GM21381 (cell line): ENCODE results near the gene NUBPL.

Experiments used
- ATAC-seq: cut with Tn5 transposase; IDR thresholded peaks from one replicate; pipeline ENCODE4 v1.9.1; 2021; ENCODE audit warnings: mild to moderate bottlenecking, moderate library complexity; ENCODE audit not compliant: unreplicated experiment

Gene NUBPL

GRCh38 chr14:31909977-31910376 is 348.8 kb downstream of the NUBPL start:
- ATAC-seq: no peak
